IMR-90 (cell line): ENCODE measurements around the gene CDK1. TPM values are rescaled to one million over a fixed set of nuclear protein-coding genes. Genes with fewer than 3 reads are reported as not detected.
A peak's percentile ranks its signal among the peaks of the same experiment; 100 is the strongest.

ENCODE experiments used
- ATAC-seq: fragments of 200-7000 bp; cut with Tn5 transposase; 2 replicates; pipeline ENCODE4 v1.9.1; 2020; ENCODE audit warnings: low read depth, mild to moderate bottlenecking, moderate library complexity
- BruUV-seq: library from RNA; stranded (reverse); fragments of 400-500 nt; replicated peaks from 2 replicates; lab custom pipeline; 2021; lab: Mats Ljungman, UMichigan
- CTCF ChIA-PET: fragments of 300-600 bp; formaldehyde crosslinking; extraction: SDS; loops from one replicate; lab custom pipeline; 2021; ENCODE audit warnings: antibody characterized with exemption; lab: Yijun Ruan, JAX
- POLR2A ChIA-PET: fragments of 300-600 bp; sonication (Branson Sonifier 250); formaldehyde crosslinking; loops from one replicate; lab custom pipeline; 2022; ENCODE audit warnings: antibody characterized with exemption; ENCODE audit not compliant: unreplicated experiment; lab: Charles Lee
- DNase-seq: peaks from one replicate; pipeline ENCODE4 v3.0.0; 2013
- H2AFZ ChIP-seq: replicated peaks from 2 replicates; pipeline ENCODE3; 2013; ENCODE audit warnings: low read length, mild to moderate bottlenecking; ENCODE audit not compliant: poor library complexity
- H2AK5ac ChIP-seq: 2 replicates; pipeline ENCODE4 v1.6.1; 2013; ENCODE audit warnings: low read depth, low read length, inconsistent platforms
- H2AK9ac ChIP-seq: replicated peaks from 2 replicates; pipeline ENCODE3; 2013; ENCODE audit warnings: mild to moderate bottlenecking, low read depth, low read length, moderate library complexity; ENCODE audit not compliant: poor library complexity
- H2BK120ac ChIP-seq: 2 replicates; pipeline ENCODE4 v1.6.1; 2013; ENCODE audit warnings: low read depth, low read length, inconsistent platforms
- H2BK15ac ChIP-seq: 3 replicates; pipeline ENCODE4 v1.6.1; 2013; ENCODE audit warnings: low read depth, low read length, inconsistent platforms
- H2BK20ac ChIP-seq: 2 replicates; pipeline ENCODE4 v1.6.1; 2013; ENCODE audit warnings: low read depth, mild to moderate bottlenecking, inconsistent platforms, low read length, moderate library complexity
- H2BK5ac ChIP-seq: 2 replicates; pipeline ENCODE4 v1.6.1; 2013; ENCODE audit warnings: mild to moderate bottlenecking, low read depth, low read length, inconsistent platforms; ENCODE audit not compliant: poor library complexity, severe bottlenecking
- H3K14ac ChIP-seq: replicated peaks from 2 replicates; pipeline ENCODE4 v1.6.1; 2013; ENCODE audit warnings: low read depth, low read length, inconsistent platforms
- H3K18ac ChIP-seq: 2 replicates; pipeline ENCODE4 v1.6.1; 2013; ENCODE audit warnings: low read depth, low read length, control low read depth
- H3K23ac ChIP-seq: 2 replicates; pipeline ENCODE4 v1.6.1; 2013; ENCODE audit warnings: low read depth, low read length, inconsistent platforms
- H3K27ac ChIP-seq: 2 replicates; pipeline ENCODE4 v1.5.1; 2013; ENCODE audit warnings: mild to moderate bottlenecking, control low read depth, low read length; ENCODE audit not compliant: insufficient read depth
- H3K27me3 ChIP-seq: 2 replicates; pipeline ENCODE4 v1.6.1; 2013; ENCODE audit warnings: low read length; ENCODE audit not compliant: control insufficient read depth, insufficient read depth
- H3K36me3 ChIP-seq: 2 replicates; pipeline ENCODE4 v1.6.1; 2013; ENCODE audit warnings: low read length, mixed read lengths; ENCODE audit not compliant: control insufficient read depth, insufficient read depth
- H3K4ac ChIP-seq: 2 replicates; pipeline ENCODE4 v1.6.1; 2013; ENCODE audit warnings: low read depth, low read length, inconsistent platforms
- H3K4me1 ChIP-seq: 2 replicates; pipeline ENCODE4 v1.6.1; 2013; ENCODE audit warnings: low read length, mixed read lengths; ENCODE audit not compliant: control insufficient read depth, insufficient read depth
- H3K4me2 ChIP-seq: 2 replicates; pipeline ENCODE4 v1.6.1; 2013; ENCODE audit warnings: low read depth, mild to moderate bottlenecking, control low read depth, low read length, moderate library complexity
- H3K4me3 ChIP-seq: 2 replicates; pipeline ENCODE4 v1.5.1; 2013; ENCODE audit warnings: low read depth, mild to moderate bottlenecking, control low read depth, low read length, moderate library complexity; ENCODE audit not compliant: insufficient read depth
- H3K56ac ChIP-seq: 2 replicates; pipeline ENCODE4 v1.6.1; 2013; ENCODE audit warnings: low read length, inconsistent platforms; ENCODE audit not compliant: insufficient read depth; ENCODE audit errors: extremely low read depth
- H3K79me1 ChIP-seq, 2 experiments: 2 replicates each; pipeline ENCODE4 v1.6.1; 2013; ENCODE audit warnings: low read length in 2 of 2, inconsistent platforms in 1 of 2, low read depth in 1 of 2
- H3K9ac ChIP-seq: 2 replicates; pipeline ENCODE4 v1.6.1; 2013; ENCODE audit warnings: low read depth, low read length, control low read depth
- H3K9me1 ChIP-seq: 2 replicates; pipeline ENCODE4 v1.6.1; 2013; ENCODE audit warnings: low read length, inconsistent platforms; ENCODE audit not compliant: insufficient read depth
- H3K9me3 ChIP-seq: 2 replicates; pipeline ENCODE4 v1.6.1; 2013; ENCODE audit warnings: low read length; ENCODE audit not compliant: control insufficient read depth, insufficient read depth
- H4K20me1 ChIP-seq: 2 replicates; pipeline ENCODE4 v1.6.1; 2013; ENCODE audit warnings: low read length, inconsistent platforms; ENCODE audit not compliant: insufficient read depth
- H4K5ac ChIP-seq: 2 replicates; pipeline ENCODE4 v1.6.1; 2013; ENCODE audit warnings: mild to moderate bottlenecking, low read depth, low read length, control low read depth
- H4K8ac ChIP-seq, 2 experiments: 2 replicates each; pipeline ENCODE4 v1.6.1; 2013; ENCODE audit warnings: low read depth in 2 of 2, low read length in 2 of 2, control low read depth in 1 of 2, inconsistent platforms in 1 of 2
- H4K91ac ChIP-seq: 2 replicates; pipeline ENCODE4 v1.6.1; 2013; ENCODE audit warnings: low read depth, low read length, inconsistent platforms; ENCODE audit not compliant: insufficient read depth
- CEBPB ChIP-seq: IDR thresholded peaks from 2 replicates; pipeline ENCODE4 v1.6.1; 2012; ENCODE audit warnings: low read depth, low read length, improper control_type of control experiment
- CHD1 ChIP-seq: IDR thresholded peaks from 2 replicates; pipeline ENCODE4 v1.6.1; 2012; ENCODE audit warnings: low read depth, low read length, improper control_type of control experiment
- CTCF ChIP-seq: conservative IDR thresholded peaks from 2 replicates; pipeline ENCODE4 v1.5.1; 2012; ENCODE audit warnings: mild to moderate bottlenecking, low read depth, low read length, improper control_type of control experiment
- FOS ChIP-seq: fragments of 150-350 bp; IDR thresholded peaks from 2 replicates; pipeline ENCODE4 v1.6.1; 2016; ENCODE audit warnings: low read depth, low read length
- WGBS, 2 experiments: methylation state at CpG; one replicate each; pipeline versions ENCODE4 v1.1.5 to v1.1.7; 2013; ENCODE audit warnings: missing lambda C conversion rate in 2 of 2; ENCODE audit not compliant: insufficient read length in 1 of 2; ENCODE audit errors: extremely low coverage in 2 of 2; 5-methylcytosine and 5-hydroxymethylcytosine counted together
- dilution Hi-C: fragments of 300-500 bp; cut with HindIII; formaldehyde crosslinking; loops from one replicate; pipeline ENCODE4 v1.14.3; 2018; ENCODE audit warnings: low sequenced_read_pairs; ENCODE audit not compliant: unreplicated experiment
- in situ Hi-C: fragments of 300-500 bp; cut with MboI; formaldehyde crosslinking; loops from 3 replicates; pipeline ENCODE4 v1.14.3; 2019; ENCODE audit warnings: low sequenced_read_pairs, inconsistent platforms, mixed read lengths
- intact Hi-C: fragments of 100-400 bp; cut with micrococcal nuclease; formaldehyde crosslinking; loops from 2 replicates; pipeline ENCODE4 v1.10.0; 2022
- polyA plus RNA-seq, 3 experiments: library from polyadenylated mRNA; depleted of rRNA; stranded (reverse); fragments of >200 nt; gene quantifications; 2 replicates each; pipeline ENCODE4 v1.2.3, GENCODE V29; 2012; ENCODE audit warnings: low replicate concordance in 1 of 3
- total RNA-seq: library from RNA; depleted of rRNA; stranded (reverse); fragments of >200 nt; gene quantifications from 2 replicates; pipeline ENCODE4 v1.2.3, GENCODE V29; 2012

The CDK1 gene
- total and polyA plus RNA-seq, 2 of the 4 experiments (the other 2 are of a cell fraction), result 21.9 to 28.1 TPM

GRCh38 chr10:60821656-60822055 is 43.4 kb downstream of the CDK1 start:
- H3K18ac ChIP-seq, result no peak overlapping the region
- H3K9me1 ChIP-seq, result peaks cover 9% of the 10 kb centered on the region; the same call in 1 of the 2 replicates
- H3K27me3 ChIP-seq, result no peaks in the 10 kb centered on the region
- no peak overlapping the region for H3K4me2 ChIP-seq
- CTCF ChIA-PET, result interaction anchor here (1.0 kb wide), 1 partner anchor 143 kb away, joined by 3 read pairs; no protein-coding TSS in a partner anchor
- no peak overlapping the region for H2AK5ac ChIP-seq
- intact Hi-C loops (loop anchor here (5.0 kb wide), 1 partner anchor 121 kb away; the partner anchor contains the start of gene RHOBTB1), dilution Hi-C loops (no loop called here), in situ Hi-C loops (loop anchor here (25.0 kb wide), 2 partner anchors 1216 to 1416 kb away; no protein-coding TSS in a partner anchor)
- ATAC-seq (no peak), DNase-seq (peak; percentile 35)
- WGBS, 2 experiments, result 0% methylated on average over 1 of the region's 2 CpGs; no CpG with 5 or more reads in 1 of the 2 experiments
- H4K20me1 ChIP-seq, result no peaks in the 10 kb centered on the region
- TF ChIP-seq FOS (no peak), CTCF (no peak), CHD1 (no peak), CEBPB (no peak)
- H3K27ac ChIP-seq, result no peak overlapping the region
- POLR2A ChIA-PET, result no interaction called here
- BruUV-seq, result no TSS peak
- no peak overlapping the region for H4K8ac ChIP-seq
- H2BK15ac ChIP-seq, result no peak overlapping the region
- H3K4ac ChIP-seq, result no peak overlapping the region
- H2AK9ac ChIP-seq, result no peak overlapping the region
- H4K5ac ChIP-seq, result no peak overlapping the region
- no peak overlapping the region for H3K9ac ChIP-seq
- peaks cover 17% of the 10 kb centered on the region for H3K4me1 ChIP-seq
- H3K56ac ChIP-seq, result no peak overlapping the region
- no peak overlapping the region for H3K23ac ChIP-seq
- H3K36me3 ChIP-seq, result no peaks in the 10 kb centered on the region
- H2BK120ac ChIP-seq, result no peak overlapping the region
- H3K9me3 ChIP-seq, result no peaks in the 10 kb centered on the region
- no peak overlapping the region for H2AFZ ChIP-seq
- no peaks in the 10 kb centered on the region for H3K79me1 ChIP-seq
- no peak overlapping the region for H2BK5ac ChIP-seq
- no peak overlapping the region for H3K4me3 ChIP-seq
- no peak overlapping the region for H3K14ac ChIP-seq
- H4K91ac ChIP-seq, result no peak overlapping the region
- H2BK20ac ChIP-seq, result no peak overlapping the region
